Activated CD8-positive, alpha-beta T cell treated with anti-CD3 and anti-CD28 coated beads for 36 hours (primary cell): ENCODE results near the gene SEMA5B. TPM values are rescaled to one million over a fixed set of nuclear protein-coding genes. Genes with fewer than 3 reads are reported as not detected.

Source experiments
- ATAC-seq: fragments of 200-7000 bp; cut with Tn5 transposase; one replicate; pipeline ENCODE4 v1.10.0; 2021; ENCODE audit warnings: mild to moderate bottlenecking, moderate library complexity
- CTCF ChIA-PET: fragments of 350-600 bp; sonication (Branson Sonifier 250); formaldehyde crosslinking; loops from one replicate; lab custom pipeline; 2021; ENCODE audit warnings: antibody characterized with exemption; lab: Charles Lee
- POLR2A ChIA-PET: fragments of 350-600 bp; sonication (Branson Sonifier 250); formaldehyde crosslinking; loops from one replicate; lab custom pipeline; 2021; ENCODE audit warnings: antibody characterized with exemption; lab: Charles Lee
- DNase-seq: peaks from one replicate; pipeline ENCODE4 v3.0.0-alpha.2; 2020
- H3K27ac Mint-ChIP-seq: one replicate; pipeline ENCODE4 v1.8.0; 2021; ENCODE audit warnings: mild to moderate bottlenecking, mixed read lengths
- H3K27me3 Mint-ChIP-seq: one replicate; pipeline ENCODE4 v1.8.0; 2021; ENCODE audit warnings: mixed read lengths
- H3K36me3 Mint-ChIP-seq: one replicate; pipeline ENCODE4 v1.8.0; 2021; ENCODE audit warnings: low read depth, mixed read lengths
- H3K4me1 Mint-ChIP-seq: one replicate; pipeline ENCODE4 v1.8.0; 2021; ENCODE audit warnings: low read depth, mixed read lengths
- H3K4me3 Mint-ChIP-seq: one replicate; pipeline ENCODE4 v1.8.0; 2021; ENCODE audit warnings: mild to moderate bottlenecking, moderate library complexity, mixed read lengths
- H3K9me3 Mint-ChIP-seq: one replicate; pipeline ENCODE4 v1.8.0; 2021; ENCODE audit warnings: mixed read lengths
- CTCF ChIP-seq: fragments of 200-600 bp; IDR thresholded peaks from one replicate; pipeline ENCODE4 v1.8.0; 2022; ENCODE audit warnings: antibody characterized with exemption, mild to moderate bottlenecking
- intact Hi-C: fragments of 100-400 bp; cut with micrococcal nuclease; formaldehyde crosslinking; loops from one replicate; pipeline ENCODE4 v1.10.0; 2022
- total RNA-seq, 2 experiments: library from RNA; stranded (reverse); gene quantifications; one replicate each; pipeline ENCODE4 v1.2.3, GENCODE V29; 2021

The SEMA5B gene
- total RNA-seq, 2 experiments from 2014 or later = not detected

- Mint-ChIP-seq H3K4me3 (no peak overlapping the region), H3K27ac (no peak overlapping the region), H3K27me3 (no peaks in the 10 kb centered on the region), H3K36me3 (no peaks in the 10 kb centered on the region), H3K9me3 (no peaks in the 10 kb centered on the region), H3K4me1 (no peaks in the 10 kb centered on the region)
- intact Hi-C loops = no loop called here
- no peak for ATAC-seq
- ChIA-PET POLR2A (no interaction called here), CTCF (interaction anchor here (2.2 kb wide), 1 partner anchor 107 kb away, joined by 5 read pairs; no protein-coding TSS in a partner anchor)
- TF ChIP-seq CTCF = no peak
- DNase-seq = no peak
Observed at GRCh38 chr3:123050666-123051065, 23.1 kb upstream of the SEMA5B start.

- Mint-ChIP-seq H3K4me1 (no peaks in the 10 kb centered on the region), H3K36me3 (no peaks in the 10 kb centered on the region), H3K27ac (no peak overlapping the region), H3K9me3 (no peaks in the 10 kb centered on the region), H3K27me3 (no peaks in the 10 kb centered on the region), H3K4me3 (no peak overlapping the region)
- ChIA-PET POLR2A (interaction anchor here (0.6 kb wide), 1 partner anchor 276 kb away, joined by 3 read pairs; no protein-coding TSS in a partner anchor), CTCF (interaction anchor here (1.6 kb wide), 1 partner anchor 20 kb away, joined by 6 read pairs; no protein-coding TSS in a partner anchor)
- intact Hi-C loops = no loop called here
- DNase-seq (no peak), ATAC-seq (no peak)
- no peak for TF ChIP-seq CTCF
Observed at GRCh38 chr3:123048480-123049237, 21.1 kb upstream of the SEMA5B start.

- DNase-seq (no peak), ATAC-seq (no peak)
- intact Hi-C loops = no loop called here
- ChIA-PET POLR2A (no interaction called here), CTCF (no interaction called here)
- H3K27me3 Mint-ChIP-seq = peaks cover 2% of the 10 kb centered on the region
- no peaks in the 10 kb centered on the region for H3K4me1 Mint-ChIP-seq
- no peak overlapping the region for H3K27ac Mint-ChIP-seq
- H3K9me3 Mint-ChIP-seq = no peaks in the 10 kb centered on the region
- no peak for TF ChIP-seq CTCF
- H3K36me3 Mint-ChIP-seq = no peaks in the 10 kb centered on the region
- no peak overlapping the region for H3K4me3 Mint-ChIP-seq
Observed at GRCh38 chr3:123047062-123047319, 19.4 kb upstream of the SEMA5B start.

GRCh38 chr3:123046262-123047061 lies 18.9 kb upstream of the SEMA5B start:
- TF ChIP-seq CTCF = no peak
- Mint-ChIP-seq H3K4me3 (no peak overlapping the region), H3K9me3 (no peaks in the 10 kb centered on the region), H3K27ac (no peak overlapping the region), H3K36me3 (no peaks in the 10 kb centered on the region), H3K4me1 (no peaks in the 10 kb centered on the region), H3K27me3 (peaks cover 2% of the 10 kb centered on the region)
- DNase-seq (no peak), ATAC-seq (no peak)
- intact Hi-C loops = no loop called here
- CTCF ChIA-PET = no interaction called here
- POLR2A ChIA-PET = interaction anchor here (0.5 kb wide), 2 partner anchors 214 to 1170 kb away, joined by 3 read pairs; no protein-coding TSS in a partner anchor
